OCI-LY7 (cell line): ENCODE data around the gene UBE2G2. TPM values are rescaled to one million over a fixed set of nuclear protein-coding genes. Genes with fewer than 3 reads are reported as not detected.
A peak's percentile ranks its signal among the peaks of the same experiment; 100 is the strongest.

Source experiments
- BruUV-seq: library from RNA; stranded (reverse); fragments of 400-500 nt; replicated peaks from 2 replicates; lab custom pipeline; 2021; lab: Mats Ljungman, UMichigan
- CTCF ChIA-PET: fragments of 300-600 bp; sonication (Branson Sonifier 250); formaldehyde crosslinking; loops from one replicate; lab custom pipeline; 2022; ENCODE audit warnings: antibody characterized with exemption; ENCODE audit not compliant: unreplicated experiment; lab: Charles Lee
- POLR2A ChIA-PET: fragments of 300-600 bp; sonication (Branson Sonifier 250); formaldehyde crosslinking; loops from one replicate; lab custom pipeline; 2022; ENCODE audit warnings: antibody characterized with exemption; lab: Charles Lee
- DNase-seq: peaks from one replicate; pipeline ENCODE4 v3.0.0-alpha.2; 2015; ENCODE audit warnings: low spot score
- H2AFZ ChIP-seq: fragments of 200-600 bp; sonication (generic), shearing (Covaris generic); 2 replicates; pipeline ENCODE4 v1.6.1; 2014; ENCODE audit warnings: mild to moderate bottlenecking, antibody characterized with exemption, low read length, moderate library complexity
- H3K27ac ChIP-seq: fragments of 200-600 bp; sonication (generic); 2 replicates; pipeline ENCODE4 v1.5.1; 2014; ENCODE audit warnings: mixed run types, low read depth, mild to moderate bottlenecking, moderate library complexity, low read length, inconsistent platforms; ENCODE audit not compliant: poor library complexity, severe bottlenecking
- H3K36me3 ChIP-seq: fragments of 200-600 bp; sonication (generic); 2 replicates; pipeline ENCODE4 v1.6.1; 2014; ENCODE audit warnings: mild to moderate bottlenecking, antibody characterized with exemption, low read length, moderate library complexity, mixed read lengths; ENCODE audit not compliant: insufficient read depth
- H3K4me1 ChIP-seq: fragments of 200-600 bp; sonication (generic); 2 replicates; pipeline ENCODE4 v1.5.1; 2014; ENCODE audit warnings: mild to moderate bottlenecking, low read length; ENCODE audit not compliant: insufficient read depth, poor library complexity, severe bottlenecking
- H3K4me2 ChIP-seq: fragments of 200-600 bp; sonication (generic); 2 replicates; pipeline ENCODE4 v1.6.1; 2014; ENCODE audit warnings: mild to moderate bottlenecking, low read length
- H3K4me3 ChIP-seq: fragments of 200-600 bp; sonication (generic); 2 replicates; pipeline ENCODE4 v1.5.1; 2014; ENCODE audit warnings: mild to moderate bottlenecking, low read depth, low read length; ENCODE audit not compliant: poor library complexity, severe bottlenecking
- H3K79me2 ChIP-seq: fragments of 200-600 bp; sonication (generic); 2 replicates; pipeline ENCODE4 v1.6.1; 2016; ENCODE audit warnings: low read depth, mild to moderate bottlenecking, low read length, moderate library complexity, mixed read lengths; ENCODE audit not compliant: insufficient read depth
- H3K9me2 ChIP-seq: fragments of 200-600 bp; sonication (generic); 2 replicates; pipeline ENCODE4 v1.6.1; 2016; ENCODE audit warnings: mild to moderate bottlenecking, low read length, mixed read lengths; ENCODE audit not compliant: insufficient read depth
- H3K9me3 ChIP-seq: fragments of 200-600 bp; sonication (generic); 2 replicates; pipeline ENCODE4 v1.6.1; 2014; ENCODE audit warnings: mild to moderate bottlenecking, mixed run types, low read length, mixed read lengths
- H4K20me1 ChIP-seq: fragments of 200-600 bp; sonication (generic); 2 replicates; pipeline ENCODE4 v1.6.1; 2014; ENCODE audit warnings: mild to moderate bottlenecking, antibody characterized with exemption, low read length, moderate library complexity, mixed read lengths; ENCODE audit not compliant: insufficient read depth
- CTCF ChIP-seq: fragments of 200-600 bp; sonication (generic); conservative IDR thresholded peaks from 2 replicates; pipeline ENCODE4 v1.5.1; 2014; ENCODE audit warnings: mild to moderate bottlenecking, antibody characterized with exemption, low read length, moderate library complexity, mixed read lengths
- EZH2phosphoT487 ChIP-seq: fragments of 200-600 bp; sonication (generic); IDR thresholded peaks from 2 replicates; pipeline ENCODE4 v1.6.1; 2018; ENCODE audit warnings: low read depth, borderline replicate concordance, mild to moderate bottlenecking, mixed run types, antibody characterized with exemption, low read length, moderate library complexity, mixed read lengths
- intact Hi-C: fragments of 100-400 bp; cut with micrococcal nuclease; formaldehyde crosslinking; loops from one replicate; pipeline ENCODE4 v1.10.0; 2022; ENCODE audit not compliant: unreplicated experiment
- total RNA-seq, 2 experiments: library from RNA; depleted of rRNA in 1 of 2; stranded (reverse); fragments of >200 nt in 1 of 2; shearing (Covaris generic) in 1 of 2; gene quantifications; 2 replicates each; pipeline ENCODE4 v1.2.3, GENCODE V29; 2014 to 2022

UBE2G2 gene
- total RNA-seq, 2 experiments from 2014 or later: 104 to 141 TPM

- Histone ChIP-seq H3K9me3 (no peaks in the 10 kb centered on the region), H3K36me3 (peaks cover 89% of the 10 kb centered on the region), H3K4me3 (no peak overlapping the region), H3K4me1 (peaks cover 24% of the 10 kb centered on the region), H3K4me2 (no peak overlapping the region; the same call in 1 of the 2 replicates), H4K20me1 (peaks cover 22% of the 10 kb centered on the region; the same call in 1 of the 2 replicates), H3K79me2 (peaks cover 98% of the 10 kb centered on the region), H3K27ac (no peak overlapping the region), H3K9me2 (no peaks in the 10 kb centered on the region), H2AFZ (no peak overlapping the region)
- no TSS peak for BruUV-seq
- intact Hi-C loops: loop anchor here (1.0 to 10.0 kb wide), 2 partner anchors 283 to 332 kb away; no protein-coding TSS in a partner anchor
- POLR2A ChIA-PET: interaction anchor here (1.0 kb wide), 1 partner anchor 82 kb away, joined by 3 read pairs; no protein-coding TSS in a partner anchor
- CTCF ChIA-PET: no interaction called here
- TF ChIP-seq CTCF (peak; percentile 85), EZH2phosphoT487 (no peak)
- DNase-seq: peak; percentile 52
These were observed 8.7 kb downstream of the UBE2G2 start for GRCh38 chr21:44792702-44793591.

- no TSS peak for BruUV-seq
- ChIA-PET CTCF (no interaction called here), POLR2A (no interaction called here)
- Histone ChIP-seq H3K9me2 (no peaks in the 10 kb centered on the region), H3K36me3 (peaks cover 91% of the 10 kb centered on the region), H3K27ac (no peak overlapping the region), H3K4me3 (no peak overlapping the region), H2AFZ (no peak overlapping the region), H4K20me1 (peaks cover 22% of the 10 kb centered on the region; the same call in 1 of the 2 replicates), H3K4me1 (peaks cover 23% of the 10 kb centered on the region), H3K4me2 (no peak overlapping the region), H3K9me3 (no peaks in the 10 kb centered on the region), H3K79me2 (peaks cover 98% of the 10 kb centered on the region)
- intact Hi-C loops: loop anchor here (10.0 kb wide), 1 partner anchor 333 kb away; no protein-coding TSS in a partner anchor
- DNase-seq: no peak
- TF ChIP-seq EZH2phosphoT487 (no peak), CTCF (no peak)
These were observed 9.6 kb downstream of the UBE2G2 start for GRCh38 chr21:44791993-44792392.
